ENCODE data around the gene INTS7.

GRCh38 chr1:211948377-211948776, 87.0 kb downstream of the INTS7 start:
- TF ChIP-seq BACH2 (CRISPR knock-in tag; IDR thresholded peaks at IDR 0.05; ENCODE audit: borderline replicate concordance) (no peak), ARNTL (CRISPR knock-in tag; IDR thresholded peaks at IDR 0.05; ENCODE audit: borderline replicate concordance, low read depth) (no peak), ZNF70 (CRISPR knock-in tag; IDR thresholded peaks at IDR 0.05) (no peak), PATZ1 (CRISPR knock-in tag; IDR thresholded peaks at IDR 0.05; ENCODE audit: borderline replicate concordance) (no peak), ZFP3 (CRISPR knock-in tag; IDR thresholded peaks at IDR 0.05) (no peak), TSHZ2 (CRISPR knock-in tag; IDR thresholded peaks at IDR 0.05) (no peak), PPARA (CRISPR knock-in tag; IDR thresholded peaks at IDR 0.05; ENCODE audit: borderline replicate concordance) (no peak), ISL1 (CRISPR knock-in tag; IDR thresholded peaks at IDR 0.05) (no peak), ZFP30 (CRISPR knock-in tag; IDR thresholded peaks at IDR 0.05) (no peak), ZNF565 (CRISPR knock-in tag; conservative IDR thresholded peaks at IDR 0.05; ENCODE audit: low read depth) (no peak), CSRNP3 (CRISPR knock-in tag; IDR thresholded peaks at IDR 0.05) (no peak), ZNF8 (CRISPR knock-in tag; IDR thresholded peaks at IDR 0.05) (no peak)

Measured in SK-N-SH treated with all-trans-retinoic acid at 6 μM for 48 hours (cell line).